GM18867 (cell line): ENCODE results near the gene SEPTIN5.

Source experiments
- ATAC-seq: cut with Tn5 transposase; IDR thresholded peaks from one replicate; pipeline ENCODE4 v1.9.1; 2021; ENCODE audit warnings: mild to moderate bottlenecking, moderate library complexity; ENCODE audit not compliant: unreplicated experiment

Gene SEPTIN5

DNA sequence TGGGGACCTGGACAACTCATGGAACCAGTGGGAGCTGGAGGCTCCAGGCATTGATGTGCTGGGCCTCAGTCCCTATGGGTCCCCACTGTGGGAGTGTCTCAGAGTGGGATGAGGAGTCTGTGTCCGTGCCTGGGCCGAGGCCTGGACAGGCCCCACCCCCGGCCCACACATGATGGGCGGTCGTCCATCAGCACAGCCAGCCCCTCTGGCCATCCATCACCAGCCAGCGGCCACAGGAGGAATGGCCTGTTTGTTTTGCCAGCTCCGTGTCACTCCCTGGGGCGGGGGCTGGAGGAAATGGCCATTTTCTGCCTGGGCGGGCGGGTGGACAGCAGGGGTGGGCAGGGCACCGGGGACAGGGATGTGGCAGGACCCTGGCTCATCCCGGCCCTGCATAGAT, 33.2 kb downstream of the SEPTIN5 start:
- ATAC-seq, result no peak

DNA sequence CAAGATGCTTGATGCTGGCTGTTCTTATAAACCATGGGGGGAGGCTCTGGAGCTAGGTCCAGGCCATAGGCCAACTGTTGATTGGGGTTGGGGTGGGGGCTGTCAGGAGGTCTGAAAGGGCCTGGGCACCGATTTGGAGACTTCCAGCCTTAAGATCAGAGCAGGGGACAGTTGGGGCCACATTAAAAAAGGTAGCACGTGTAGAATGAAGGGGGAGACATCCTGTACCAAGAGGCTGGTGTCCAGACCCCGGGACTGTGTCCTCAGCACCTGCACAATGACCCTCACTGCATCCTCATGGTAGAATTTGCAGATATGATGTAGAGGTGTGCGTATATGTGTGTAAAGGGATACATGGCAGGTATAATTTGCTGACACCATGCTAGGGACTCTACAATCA, 33.8 kb downstream of the SEPTIN5 start:
- no peak for ATAC-seq

DNA sequence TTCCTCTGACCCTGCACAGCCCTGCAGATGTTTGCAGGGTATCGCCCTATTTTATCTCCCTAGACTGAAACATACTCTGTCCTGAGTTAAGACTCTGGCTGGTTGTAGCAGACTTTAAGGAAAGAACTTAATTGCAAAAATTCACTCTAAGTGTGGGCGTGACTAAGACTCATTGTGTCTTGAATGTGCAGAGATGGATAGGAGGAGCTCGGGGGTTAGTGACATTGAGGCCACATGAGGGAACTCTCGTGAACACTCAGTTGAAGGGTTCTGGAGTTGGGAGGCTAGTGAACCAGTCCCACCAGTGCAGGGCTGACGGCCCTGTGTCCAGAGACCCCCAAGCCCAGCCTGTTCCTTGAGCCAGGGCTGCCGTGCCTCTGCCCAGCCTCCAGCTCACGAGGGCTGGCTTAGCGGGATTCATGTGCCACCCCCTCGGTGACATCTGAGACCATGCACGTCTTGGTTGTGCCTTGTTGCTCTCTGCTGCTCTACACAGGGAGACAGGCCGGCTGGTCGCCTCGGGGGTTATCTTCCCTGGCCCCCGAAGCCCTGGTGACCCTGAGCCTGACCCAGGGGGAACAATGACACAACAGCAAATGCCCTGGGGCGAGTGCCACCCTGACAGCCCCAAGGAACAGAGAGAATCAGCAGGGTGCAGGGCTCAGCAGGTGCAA, 34.8 kb downstream of the SEPTIN5 start:
- no peak for ATAC-seq

DNA sequence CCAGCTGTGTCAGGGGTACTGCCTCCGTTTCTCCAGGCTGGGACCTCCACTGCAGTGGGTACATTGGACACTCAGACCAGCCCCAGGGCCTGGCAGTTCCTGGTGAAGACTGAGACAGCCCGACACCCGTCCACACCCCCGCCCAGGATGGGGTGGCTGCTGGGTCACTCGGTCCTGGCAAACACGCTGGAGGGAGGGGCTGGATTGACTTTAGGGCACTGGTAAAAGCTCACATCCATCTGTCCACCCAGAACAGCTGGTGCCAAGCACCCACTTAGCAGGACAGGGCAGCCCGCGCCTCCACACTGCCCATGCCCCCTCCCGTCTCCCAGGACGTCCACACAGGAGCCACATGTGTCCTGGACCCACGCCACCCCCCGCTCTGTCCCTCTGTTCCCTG, 35.6 kb downstream of the SEPTIN5 start:
- no peak for ATAC-seq

DNA sequence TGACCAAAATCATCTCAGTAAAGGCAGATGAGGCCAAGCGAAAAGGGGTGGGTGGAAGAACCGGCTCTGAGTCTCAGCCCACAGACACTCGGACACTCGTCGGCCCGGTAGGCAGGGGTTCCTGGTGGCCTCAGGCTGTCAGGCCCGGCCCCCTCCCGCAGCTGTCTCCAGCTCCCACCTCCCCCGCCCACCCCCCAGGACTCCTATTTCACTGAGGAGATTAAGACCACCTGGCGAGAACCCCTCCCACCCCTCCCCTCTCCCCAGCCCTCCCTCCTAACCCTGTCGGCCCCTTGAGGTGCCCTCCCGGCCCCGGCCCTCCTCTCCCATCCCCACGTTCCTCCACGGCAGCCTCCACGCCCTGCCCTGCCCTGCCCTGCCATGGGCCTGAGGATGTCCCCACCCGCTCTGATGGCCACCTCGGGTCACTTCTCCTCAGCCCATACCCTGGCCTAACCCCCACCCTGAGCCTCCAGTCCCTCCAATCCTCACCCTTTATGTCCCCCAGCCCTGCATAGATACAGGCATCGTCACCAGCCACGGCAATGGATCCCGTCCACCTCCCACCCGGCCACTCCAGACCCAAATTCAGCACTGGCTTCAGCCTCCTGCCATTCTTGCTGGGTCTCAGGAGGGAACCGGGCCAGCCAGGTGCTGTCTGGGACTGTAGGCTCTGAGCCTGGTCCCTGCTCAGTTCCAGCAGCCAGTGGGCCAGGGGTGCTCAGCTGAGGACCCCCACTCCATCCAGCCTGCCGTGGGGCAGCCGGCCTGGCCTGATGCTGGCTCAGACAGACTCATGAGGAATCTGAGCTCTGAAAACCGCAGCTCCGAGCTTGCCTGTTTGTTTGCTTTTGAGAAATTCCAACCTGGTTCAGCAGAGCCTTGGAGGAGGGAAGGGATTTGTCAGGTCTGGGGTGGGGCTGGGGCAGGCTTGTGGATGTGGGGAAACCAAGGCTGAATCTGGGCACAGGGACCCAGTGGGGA, 36.5 kb downstream of the SEPTIN5 start:
- ATAC-seq, result no peak

DNA sequence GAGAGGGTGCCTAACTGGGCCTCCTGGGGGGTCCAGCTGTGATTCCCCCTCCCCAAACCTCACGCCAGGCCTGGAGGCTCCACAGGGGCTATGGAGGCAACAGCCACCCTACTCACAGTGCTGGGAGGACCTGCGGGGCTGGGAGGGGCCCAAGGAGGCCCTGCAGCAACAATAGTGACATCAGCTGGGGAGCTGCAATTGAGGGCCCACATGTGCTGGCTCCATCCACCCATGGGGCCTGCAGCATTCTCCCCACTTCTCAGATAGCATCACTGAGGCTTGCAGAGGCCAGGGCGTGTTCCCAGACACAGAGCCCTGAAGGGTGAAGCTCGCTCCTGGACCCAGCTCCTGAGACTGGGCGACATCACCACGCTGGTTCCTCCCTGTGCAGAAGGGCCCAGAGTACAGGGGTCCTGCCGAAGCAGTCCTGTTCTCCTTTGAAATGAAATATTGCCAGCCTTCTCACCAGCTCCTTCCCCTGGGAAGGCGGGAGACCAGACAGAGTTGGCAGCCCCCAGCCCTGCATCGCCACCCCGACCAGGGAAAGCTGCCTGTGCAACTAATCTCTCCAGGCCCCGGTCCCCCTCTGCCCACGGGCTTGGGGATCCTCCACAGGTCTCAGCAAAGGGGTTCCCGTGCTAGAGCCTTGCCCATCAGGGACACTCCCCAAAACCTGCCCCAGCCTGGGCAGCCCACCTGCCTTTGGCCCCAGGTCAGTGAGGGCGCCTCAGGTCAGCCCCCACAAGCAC, 37.4 kb downstream of the SEPTIN5 start:
- no peak for ATAC-seq

DNA sequence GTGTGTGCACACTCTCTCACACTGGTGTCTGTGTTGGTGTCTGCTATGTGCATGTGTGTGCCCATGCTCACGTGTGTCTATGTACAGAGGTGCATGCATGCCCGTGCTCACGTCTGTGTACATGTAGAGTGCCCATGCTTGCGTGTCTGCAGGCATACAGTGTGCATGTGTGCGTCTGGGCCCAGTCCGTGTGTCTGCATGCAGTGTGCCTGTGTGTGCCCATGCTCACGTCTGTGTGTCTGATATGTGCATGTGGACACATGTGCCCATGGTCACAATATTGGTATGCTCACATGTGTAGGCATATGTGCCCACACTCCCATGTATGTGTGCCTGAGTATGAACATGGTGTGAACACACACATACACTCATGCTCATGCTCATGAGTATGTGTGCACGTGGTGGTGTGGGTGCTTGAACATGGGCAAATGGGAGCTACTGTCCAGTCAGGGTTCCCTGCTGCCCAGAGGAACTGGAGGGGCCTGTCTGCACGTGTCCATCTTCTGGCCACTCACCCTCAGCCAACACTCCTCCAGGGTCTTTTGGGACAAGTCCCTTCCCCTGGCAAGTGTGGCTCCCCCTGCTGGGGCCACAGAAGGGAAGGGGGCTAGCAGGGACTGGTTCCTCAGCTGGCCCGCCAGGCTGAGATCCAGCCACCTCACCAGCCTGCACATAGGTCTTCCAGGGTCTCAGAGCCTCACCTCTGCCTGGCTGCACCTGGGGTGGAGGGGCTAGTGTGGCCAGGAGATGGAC, 39.0 kb downstream of the SEPTIN5 start:
- no peak for ATAC-seq

DNA sequence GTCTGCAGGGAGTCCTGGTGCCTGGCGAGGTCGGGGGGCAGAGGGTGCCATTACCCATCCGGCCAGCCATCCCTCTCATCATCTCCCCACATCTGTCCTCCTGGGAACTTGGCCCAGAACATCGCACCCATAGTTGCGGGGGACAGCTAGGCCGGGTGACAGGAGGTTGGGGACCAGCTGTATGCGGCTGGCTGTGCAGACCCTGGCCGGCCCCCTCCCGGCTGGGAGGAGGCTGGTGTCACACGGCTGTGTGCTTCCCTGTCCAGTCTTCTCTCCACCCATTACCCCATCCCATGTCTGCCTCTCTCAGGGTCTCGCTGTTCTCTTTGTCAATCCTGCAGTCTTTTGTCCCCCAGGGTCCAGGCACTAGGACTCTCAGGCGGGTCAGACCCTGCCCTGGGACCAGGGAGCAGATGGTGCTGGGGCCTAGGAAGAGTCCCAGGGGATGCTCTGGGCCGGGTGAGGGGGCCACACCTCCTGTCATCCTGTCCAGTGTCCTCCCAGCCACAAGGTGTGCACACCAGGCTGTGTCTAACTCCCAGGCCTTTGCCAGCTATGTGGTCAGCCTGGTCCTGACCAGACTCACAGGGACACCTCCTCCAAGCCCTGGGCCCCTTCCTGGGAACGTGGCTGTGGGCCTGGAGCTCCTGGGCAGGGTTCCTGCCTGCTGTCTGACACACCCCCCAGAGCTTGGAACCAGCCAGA, 39.8 kb downstream of the SEPTIN5 start:
- no peak for ATAC-seq

DNA sequence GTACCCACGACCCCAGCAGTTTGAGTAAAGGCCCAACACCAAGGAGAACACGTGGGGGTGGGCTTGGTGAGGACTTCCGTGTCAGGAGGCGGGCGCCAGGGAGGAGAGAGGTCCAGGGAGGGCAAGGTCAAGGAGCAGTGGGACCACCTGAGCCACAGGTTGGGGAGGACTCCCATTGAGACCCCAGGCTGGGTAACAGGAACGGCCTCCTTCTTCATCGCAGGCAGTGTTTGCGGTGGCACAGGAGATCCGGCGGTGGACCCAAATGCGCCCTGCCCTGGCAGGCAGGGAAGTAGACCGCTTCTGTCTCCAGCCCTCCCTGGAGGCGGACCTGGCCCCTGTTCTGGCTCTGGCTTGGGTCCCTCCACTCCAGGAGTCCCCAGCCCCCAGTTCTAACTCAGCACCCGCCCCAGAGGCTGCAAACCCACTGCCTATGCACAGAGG, 40.4 kb downstream of the SEPTIN5 start:
- no peak for ATAC-seq

DNA sequence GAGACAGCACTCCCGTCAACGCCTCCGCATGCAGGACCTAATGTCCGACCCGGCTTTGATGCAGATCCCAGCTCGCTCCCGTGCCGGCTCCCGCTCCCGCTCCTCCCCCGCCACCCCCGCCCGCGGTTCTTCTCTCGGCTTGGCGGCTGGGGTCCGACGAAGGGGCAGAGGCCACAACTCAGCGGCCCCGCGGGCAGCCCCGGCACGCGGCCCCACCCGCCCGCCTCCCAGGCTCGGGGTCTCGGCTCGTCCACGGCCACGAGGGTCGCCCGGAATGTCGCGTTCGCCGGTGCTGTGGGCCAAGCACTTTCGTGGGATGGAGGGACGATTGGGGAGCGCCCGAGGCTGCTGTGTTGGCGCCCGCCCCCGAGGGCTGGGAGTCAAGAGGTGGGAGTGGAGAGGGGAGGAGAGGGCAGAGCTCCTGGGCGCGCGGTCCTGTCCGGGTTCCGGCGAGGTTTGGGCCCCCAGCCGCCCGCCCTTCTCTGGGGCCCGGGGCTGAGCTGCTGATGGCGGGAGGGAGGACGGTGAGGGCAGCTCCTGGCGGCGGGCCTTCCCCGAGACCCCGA, 40.9 kb downstream of the SEPTIN5 start:
- ATAC-seq, result no peak

DNA sequence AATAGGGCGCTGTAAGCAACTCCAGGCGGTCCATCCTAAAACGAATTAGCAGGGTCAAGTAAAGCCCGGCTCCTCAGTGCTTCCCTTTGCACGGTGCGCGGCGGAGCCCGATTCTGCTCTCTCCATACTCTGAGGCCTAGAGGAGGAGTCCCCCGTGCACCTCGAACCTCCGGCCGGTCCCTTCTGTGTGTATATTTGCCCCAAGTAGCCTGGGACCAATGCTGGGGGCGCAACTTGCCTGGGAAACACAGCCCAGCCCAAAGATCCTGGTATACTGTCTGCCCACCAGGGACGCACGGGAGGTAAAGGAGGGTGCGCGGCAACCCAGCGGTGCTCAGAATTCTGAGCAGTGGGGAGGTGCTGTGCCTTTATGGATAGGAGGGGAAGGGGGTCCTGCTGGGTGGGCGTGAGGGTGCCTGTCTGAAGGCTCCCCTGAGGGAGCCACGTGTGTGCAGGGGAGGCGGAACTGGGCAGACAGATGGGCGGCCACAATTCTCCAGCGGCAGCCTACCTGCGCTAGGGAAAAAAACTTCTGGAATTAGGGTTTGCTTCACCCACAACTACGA, 41.5 kb downstream of the SEPTIN5 start:
- ATAC-seq, result no peak

DNA sequence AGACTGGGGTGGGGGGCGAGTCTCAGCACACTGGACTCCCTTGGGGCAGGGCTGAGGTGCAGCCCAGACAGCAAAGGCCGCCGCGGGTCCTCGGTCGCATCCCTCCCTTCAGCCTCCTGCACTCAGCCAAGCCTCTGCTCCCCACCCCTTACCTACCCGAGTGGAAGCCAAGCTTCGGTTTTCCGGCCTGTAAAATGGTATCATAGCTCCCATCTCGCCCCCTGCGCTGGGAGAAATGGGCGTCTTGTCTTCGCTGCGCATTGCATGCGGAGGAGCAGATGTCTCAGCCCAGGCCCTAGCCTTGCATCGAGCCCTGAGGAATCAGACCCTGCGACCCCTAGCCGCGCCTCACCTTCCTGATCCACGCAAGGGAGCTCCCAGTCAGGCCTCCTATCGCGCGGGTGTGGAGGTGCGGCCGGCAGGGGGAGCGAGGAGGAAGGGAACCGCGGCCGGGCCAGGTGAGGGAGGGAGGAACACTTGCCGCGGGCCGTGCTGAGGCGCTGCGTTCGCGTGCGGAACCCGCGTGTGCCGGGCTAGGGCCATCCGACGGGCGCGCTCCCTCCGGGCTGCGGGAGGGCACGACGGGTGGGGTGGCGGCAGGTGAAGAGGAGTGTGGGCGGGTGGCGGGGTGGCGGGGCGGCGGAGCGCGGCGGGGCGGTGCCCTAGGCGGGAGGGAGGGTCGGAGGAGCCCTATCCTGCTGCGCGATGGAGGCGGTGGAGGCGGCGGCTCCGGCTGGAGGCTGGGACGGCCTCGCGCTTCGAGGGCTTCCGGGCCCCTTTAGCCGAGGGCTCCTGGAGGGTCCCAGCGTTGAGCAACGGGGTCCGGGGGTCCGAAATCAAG, 42.2 kb downstream of the SEPTIN5 start:
- no peak for ATAC-seq

DNA sequence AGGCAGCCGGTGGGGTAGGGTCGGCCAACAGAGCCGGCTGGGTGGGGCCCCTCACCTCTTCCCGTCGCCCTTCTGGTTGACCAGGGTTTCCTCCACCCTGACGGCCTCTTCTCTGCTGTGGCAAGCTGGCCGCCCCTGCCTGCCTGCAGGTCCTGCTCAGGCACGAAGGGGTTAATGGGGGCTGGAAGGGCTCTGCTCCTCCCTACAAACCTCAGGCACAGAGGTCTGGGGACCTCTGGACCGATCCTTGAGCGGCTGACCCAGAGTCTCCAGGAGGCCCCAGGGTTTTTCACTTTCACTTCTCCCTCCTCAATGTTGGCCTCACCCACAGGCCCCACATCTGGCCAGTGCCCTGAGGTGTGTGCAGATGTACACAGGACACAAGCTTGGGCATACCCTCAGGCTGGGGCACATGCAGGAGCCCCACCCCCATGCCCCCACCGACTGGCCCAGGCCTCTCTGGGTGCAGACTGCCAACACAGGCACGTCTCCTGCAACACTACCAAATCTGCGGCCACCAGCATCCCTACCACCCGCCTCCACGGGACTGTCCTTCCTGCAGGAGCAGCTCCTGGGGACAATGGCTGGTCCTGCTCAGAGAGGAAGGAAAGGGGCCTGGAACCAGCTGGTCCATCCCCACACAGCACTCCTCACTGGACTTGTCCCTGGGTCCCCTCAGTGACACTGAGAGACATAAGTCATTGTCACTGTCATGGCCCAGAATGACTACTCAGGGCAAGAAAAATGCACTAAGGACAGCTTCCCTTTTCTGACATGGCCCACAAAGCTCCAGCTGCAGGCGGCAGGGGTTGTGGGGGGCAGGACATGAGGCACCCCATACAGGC, 43.1 kb downstream of the SEPTIN5 start:
- ATAC-seq, result no peak

DNA sequence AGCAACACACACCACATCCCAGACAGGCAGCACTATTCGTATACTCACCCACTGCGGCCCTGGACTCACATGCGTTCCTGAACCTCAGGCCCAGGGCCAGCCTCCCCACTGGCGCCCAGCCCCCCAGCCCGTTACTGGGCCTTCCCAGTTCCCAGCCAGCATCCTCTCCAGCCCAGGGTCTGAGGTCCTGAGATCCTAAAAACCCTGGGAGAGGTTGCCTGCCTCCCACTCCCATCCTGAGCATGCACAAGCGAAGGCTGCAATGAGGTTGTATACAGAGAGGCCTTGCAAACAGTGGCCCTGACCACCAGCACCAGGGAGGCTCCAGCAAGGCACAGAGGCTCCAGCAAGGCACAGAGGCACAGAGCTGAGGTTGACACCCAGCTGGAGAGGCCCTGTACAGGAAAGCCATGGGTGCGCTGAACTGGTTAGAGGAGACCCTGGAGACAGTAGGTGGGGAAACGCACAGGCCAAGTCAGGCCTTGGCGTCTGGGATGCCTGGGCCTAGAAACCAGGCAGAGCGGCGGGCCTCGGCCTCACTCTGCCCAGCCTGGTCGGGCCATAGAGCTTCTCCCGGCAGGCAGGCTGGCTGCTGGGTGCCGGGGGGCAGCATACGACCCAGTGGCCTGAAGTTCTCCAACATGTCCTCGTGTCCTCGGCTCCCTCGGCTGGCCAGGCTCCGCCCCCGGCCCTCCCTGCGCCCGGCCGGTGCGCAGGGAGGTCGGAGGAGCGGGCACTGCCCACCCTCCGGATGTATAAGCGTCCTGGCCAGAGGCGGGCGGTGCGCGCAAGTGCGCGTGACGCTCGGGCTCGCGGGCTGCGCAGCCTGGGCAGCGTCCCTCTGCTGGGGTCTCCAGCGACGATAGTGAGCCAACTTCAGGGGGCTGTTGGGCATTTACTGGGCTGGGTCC, 43.9 kb downstream of the SEPTIN5 start:
- no peak for ATAC-seq

DNA sequence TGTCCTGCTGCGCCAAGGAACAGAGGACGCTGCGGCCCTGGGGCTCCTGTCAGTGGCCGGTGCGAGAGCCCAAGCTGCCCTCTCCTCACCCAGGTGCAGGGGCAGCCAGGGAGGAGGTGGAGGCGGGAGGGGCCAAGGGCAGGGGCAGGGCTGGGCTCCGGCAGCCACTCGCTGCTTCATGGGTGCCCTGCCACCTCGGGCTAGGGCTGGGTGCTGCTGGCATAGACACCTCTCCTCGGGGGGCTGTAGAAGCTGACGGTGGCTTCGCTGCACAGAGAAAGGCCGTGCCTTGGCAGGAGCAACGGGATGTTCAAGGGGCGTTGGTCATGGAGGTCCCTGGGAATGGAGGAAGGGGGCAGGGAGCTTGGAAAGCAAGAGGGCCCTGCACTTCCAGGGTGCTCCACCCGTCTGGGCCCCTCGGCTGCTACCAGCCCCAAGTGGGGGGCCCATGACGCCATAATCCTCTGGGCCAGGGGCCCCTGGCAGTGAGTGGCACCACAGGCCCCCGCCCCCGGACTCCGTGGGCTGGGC, 44.7 kb downstream of the SEPTIN5 start:
- no peak for ATAC-seq

DNA sequence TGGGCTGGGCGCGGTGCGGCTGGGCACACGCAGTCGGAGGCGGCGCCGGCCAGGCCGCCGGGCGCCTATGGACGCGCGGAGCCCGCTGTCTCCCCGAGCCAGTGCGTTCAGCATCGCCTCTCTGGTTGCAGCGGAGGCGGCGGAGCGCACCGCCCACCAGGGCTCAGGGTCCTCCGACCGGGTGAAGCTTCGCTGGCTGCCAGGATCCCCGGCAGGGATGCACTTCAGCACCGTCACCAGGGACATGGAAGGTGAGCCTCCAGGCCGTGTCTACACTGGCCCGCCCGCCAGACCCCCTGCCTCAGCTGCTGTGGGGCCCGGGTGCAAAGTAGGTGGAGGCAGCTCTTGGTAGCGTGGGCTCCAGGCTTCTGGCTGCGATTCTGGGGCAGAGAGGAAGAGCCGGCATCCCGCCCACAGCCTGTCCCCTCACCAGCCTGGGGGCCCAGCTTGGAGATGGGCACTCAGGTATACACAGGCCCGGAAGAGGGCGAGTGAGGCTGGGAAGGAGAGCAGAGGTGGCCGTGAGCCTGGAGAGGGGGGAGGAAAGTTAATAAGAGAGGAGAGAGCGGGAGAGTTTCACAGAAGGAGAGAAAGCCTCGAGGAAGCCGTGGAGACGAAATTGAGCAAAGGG, 45.2 kb downstream of the SEPTIN5 start:
- ATAC-seq, result no peak
